Smooth muscle cell (in vitro differentiated cells): ENCODE measurements around the gene ARHGEF37. TPM values are rescaled to one million over a fixed set of nuclear protein-coding genes. Genes with fewer than 3 reads are reported as not detected.

Experiments used
- DNase-seq: peaks from one replicate; lab custom pipeline; 2025; ENCODE audit not compliant: unreplicated experiment; lab: John Stamatoyannopoulos, UW
- H2AFZ ChIP-seq: fragments of 200-600 bp; sonication (generic); 2 replicates; pipeline ENCODE4 v1.6.0; 2016; ENCODE audit warnings: antibody characterized with exemption, low read depth, mild to moderate bottlenecking
- H3F3A ChIP-seq: fragments of 200-600 bp; sonication (generic); 2 replicates; pipeline ENCODE4 v1.6.0; 2017; ENCODE audit warnings: antibody characterized with exemption, low read depth
- H3K27ac ChIP-seq: fragments of 200-600 bp; sonication (generic); 2 replicates; pipeline ENCODE4 v1.5.1; 2016; ENCODE audit warnings: low read depth, mild to moderate bottlenecking
- H3K27me3 ChIP-seq: fragments of 200-600 bp; sonication (generic); 2 replicates; pipeline ENCODE4 v1.6.1; 2016; ENCODE audit warnings: low read depth, mild to moderate bottlenecking
- H3K36me3 ChIP-seq: fragments of 200-600 bp; sonication (generic); 2 replicates; pipeline ENCODE4 v1.5.1; 2016; ENCODE audit warnings: low read depth
- H3K4me1 ChIP-seq: fragments of 200-600 bp; sonication (generic); 2 replicates; pipeline ENCODE4 v1.5.1; 2016; ENCODE audit warnings: low read depth
- H3K4me2 ChIP-seq: fragments of 200-600 bp; sonication (generic); 2 replicates; pipeline ENCODE4 v1.6.0; 2016; ENCODE audit warnings: mild to moderate bottlenecking
- H3K4me3 ChIP-seq: fragments of 200-600 bp; sonication (generic); 2 replicates; pipeline ENCODE4 v1.5.1; 2016; ENCODE audit warnings: mild to moderate bottlenecking
- H3K79me2 ChIP-seq: fragments of 200-600 bp; sonication (generic); 2 replicates; pipeline ENCODE4 v1.6.0; 2016; ENCODE audit warnings: low read depth, mild to moderate bottlenecking
- H3K9ac ChIP-seq: fragments of 200-600 bp; sonication (generic); 2 replicates; pipeline ENCODE4 v1.6.0; 2016; ENCODE audit warnings: low read depth
- H3K9me3 ChIP-seq: fragments of 200-600 bp; sonication (generic); replicated peaks from 2 replicates; pipeline ENCODE4 v1.5.1; 2016; ENCODE audit warnings: low read depth
- H4K20me1 ChIP-seq: fragments of 200-600 bp; sonication (generic); 2 replicates; pipeline ENCODE4 v1.6.0; 2016; ENCODE audit warnings: low read depth
- WGBS: methylation state at CpG from one replicate; pipeline ENCODE4 v1.1.7; 2016; ENCODE audit warnings: low lambda C conversion rate; 5-methylcytosine and 5-hydroxymethylcytosine counted together
- polyA plus RNA-seq: library from polyadenylated mRNA; unstranded; fragments of >200 nt; fragmentation: Nextera tagmentation; extraction: Ambion mirVana; gene quantifications from 2 replicates; pipeline ENCODE4 v1.2.1, GENCODE V29; 2016
- total RNA-seq: library from RNA; depleted of rRNA; stranded (reverse); fragments of >200 nt; gene quantifications from 2 replicates; pipeline ENCODE4 v1.2.3, GENCODE V29; 2014
- TF ChIP-seq, protein P1 (sequence below): fragments of 200-600 bp; sonication (generic); IDR thresholded peaks from 2 replicates; pipeline ENCODE4 v1.5.1; 2017; ENCODE audit warnings: borderline replicate concordance, mild to moderate bottlenecking, antibody characterized with exemption; ENCODE audit not compliant: insufficient read depth, poor library complexity, severe bottlenecking

The ARHGEF37 gene
- total and polyA plus RNA-seq, 2 experiments from 2014 or later, result 0.70 to 1.4 TPM

DNA sequence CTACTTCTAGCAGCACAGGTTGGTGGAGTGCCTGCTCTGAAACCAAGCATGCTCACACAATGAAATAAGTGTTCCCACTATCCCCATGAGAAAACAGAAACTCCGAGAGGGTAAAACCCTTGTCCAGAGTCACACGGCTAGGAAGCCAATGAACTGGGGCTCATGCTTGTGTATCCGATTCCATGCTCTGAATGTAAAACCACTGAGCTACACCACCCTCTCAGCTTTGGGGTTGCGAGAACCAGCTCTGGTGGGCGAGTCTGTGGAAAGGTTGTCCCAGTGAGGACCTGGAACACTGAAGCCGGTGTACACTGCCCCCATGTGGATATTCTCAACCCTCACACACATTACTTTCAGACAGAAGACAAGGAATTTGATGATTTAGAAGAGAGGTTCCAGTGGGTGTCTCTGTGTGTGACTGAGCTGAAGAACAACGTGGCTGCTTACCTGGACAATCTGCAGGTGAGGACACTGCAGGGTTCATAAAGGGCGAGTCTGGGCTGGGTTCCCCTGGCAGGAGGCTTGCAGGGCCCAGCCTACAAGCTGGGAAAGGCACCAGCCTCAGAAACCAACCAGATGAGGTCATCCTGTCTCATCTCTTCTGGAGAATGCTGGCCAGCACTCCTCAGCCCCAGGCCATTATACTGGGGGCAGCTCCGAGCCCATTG lies 37.4 kb downstream of the ARHGEF37 start:
- H3K4me2 ChIP-seq, result no peak overlapping the region
- TF ChIP-seq, protein P1, sequence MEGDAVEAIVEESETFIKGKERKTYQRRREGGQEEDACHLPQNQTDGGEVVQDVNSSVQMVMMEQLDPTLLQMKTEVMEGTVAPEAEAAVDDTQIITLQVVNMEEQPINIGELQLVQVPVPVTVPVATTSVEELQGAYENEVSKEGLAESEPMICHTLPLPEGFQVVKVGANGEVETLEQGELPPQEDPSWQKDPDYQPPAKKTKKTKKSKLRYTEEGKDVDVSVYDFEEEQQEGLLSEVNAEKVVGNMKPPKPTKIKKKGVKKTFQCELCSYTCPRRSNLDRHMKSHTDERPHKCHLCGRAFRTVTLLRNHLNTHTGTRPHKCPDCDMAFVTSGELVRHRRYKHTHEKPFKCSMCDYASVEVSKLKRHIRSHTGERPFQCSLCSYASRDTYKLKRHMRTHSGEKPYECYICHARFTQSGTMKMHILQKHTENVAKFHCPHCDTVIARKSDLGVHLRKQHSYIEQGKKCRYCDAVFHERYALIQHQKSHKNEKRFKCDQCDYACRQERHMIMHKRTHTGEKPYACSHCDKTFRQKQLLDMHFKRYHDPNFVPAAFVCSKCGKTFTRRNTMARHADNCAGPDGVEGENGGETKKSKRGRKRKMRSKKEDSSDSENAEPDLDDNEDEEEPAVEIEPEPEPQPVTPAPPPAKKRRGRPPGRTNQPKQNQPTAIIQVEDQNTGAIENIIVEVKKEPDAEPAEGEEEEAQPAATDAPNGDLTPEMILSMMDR, result peak; percentile 76
- H2AFZ ChIP-seq, result no peak overlapping the region
- no peaks in the 10 kb centered on the region for H3K9me3 ChIP-seq
- H3K4me1 ChIP-seq, result no peaks in the 10 kb centered on the region
- H3K4me3 ChIP-seq, result no peak overlapping the region
- H4K20me1 ChIP-seq, result no peaks in the 10 kb centered on the region
- no peak for DNase-seq
- H3K27me3 ChIP-seq, result no peaks in the 10 kb centered on the region
- no peaks in the 10 kb centered on the region for H3K36me3 ChIP-seq
- peak overlapping the region; percentile 56 for H3K27ac ChIP-seq
- H3F3A ChIP-seq, result peaks cover 4% of the 10 kb centered on the region
- 31% methylated on average over 9 of the region's 9 CpGs for WGBS
- no peak overlapping the region for H3K9ac ChIP-seq
- no peaks in the 10 kb centered on the region for H3K79me2 ChIP-seq

DNA sequence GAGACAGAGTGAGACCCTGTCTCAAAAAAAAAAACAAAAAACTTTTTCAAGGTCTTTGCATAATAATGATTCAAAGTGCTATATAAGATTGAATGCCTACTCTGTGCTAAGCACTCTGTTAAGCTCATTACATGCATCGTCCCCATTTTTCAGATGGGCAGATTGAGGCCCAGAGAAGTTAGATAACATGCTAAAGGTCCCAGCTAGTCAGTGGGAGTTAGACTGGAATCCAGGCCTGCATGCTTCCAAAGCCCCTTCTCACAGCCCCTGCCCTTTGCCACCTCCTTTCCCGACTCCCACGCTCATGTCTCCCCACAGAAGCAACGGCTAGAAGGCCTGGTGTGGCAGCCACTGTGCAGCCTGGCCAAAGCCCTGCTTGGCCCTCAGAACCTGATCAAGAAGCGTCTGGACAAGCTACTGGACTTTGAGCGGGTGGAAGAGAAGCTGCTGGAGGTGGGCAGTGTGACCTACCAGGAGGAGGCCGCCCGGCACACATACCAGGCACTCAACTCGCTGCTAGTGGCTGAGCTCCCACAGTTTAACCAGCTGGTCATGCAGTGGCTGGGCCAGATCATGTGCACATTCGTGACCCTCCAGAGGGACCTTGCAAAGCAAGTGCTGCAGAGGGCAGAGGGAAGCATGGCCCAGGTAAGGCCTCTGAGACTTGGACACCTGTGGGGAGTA lies 40.3 kb downstream of the ARHGEF37 start:
- WGBS, result 94% methylated on average over 10 of the region's 10 CpGs
- no peak for DNase-seq

DNA sequence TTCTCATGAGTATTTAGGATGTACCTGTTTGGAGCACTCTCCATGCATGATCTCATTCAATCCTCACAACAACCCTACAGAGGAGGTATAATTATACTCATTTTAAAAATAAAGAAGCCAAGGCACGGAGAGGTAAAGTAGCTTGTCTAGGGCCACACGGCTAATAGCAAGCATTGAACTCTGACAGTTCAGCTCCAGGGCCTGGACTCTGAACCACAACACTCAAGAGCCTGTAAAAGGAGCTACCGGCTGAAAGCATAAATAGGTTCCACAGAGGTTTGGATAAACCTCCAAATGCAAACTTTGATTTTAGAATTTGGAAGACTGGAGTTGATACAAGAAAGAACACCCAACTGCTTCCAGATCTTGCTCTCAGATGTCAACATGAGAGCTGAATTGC lies 41.2 kb downstream of the ARHGEF37 start:
- Histone ChIP-seq H4K20me1 (no peaks in the 10 kb centered on the region), H3K27ac (no peak overlapping the region), H3K4me1 (no peaks in the 10 kb centered on the region), H3K4me3 (no peak overlapping the region), H3K9me3 (no peaks in the 10 kb centered on the region), H2AFZ (no peak overlapping the region), H3K27me3 (no peaks in the 10 kb centered on the region), H3K4me2 (no peak overlapping the region), H3K79me2 (no peaks in the 10 kb centered on the region), H3K36me3 (no peaks in the 10 kb centered on the region), H3F3A (peaks cover 4% of the 10 kb centered on the region), H3K9ac (no peak overlapping the region)
- DNase-seq, result no peak
- 92% methylated on average over 3 of the region's 3 CpGs for WGBS
- TF ChIP-seq, protein P1, result no peak

More for the DNA sequence above, 40.3 kb downstream of the ARHGEF37 start:
- Histone ChIP-seq H3K9me3 (no peaks in the 10 kb centered on the region), H3K79me2 (no peaks in the 10 kb centered on the region), H2AFZ (no peak overlapping the region), H3K4me2 (no peak overlapping the region), H4K20me1 (no peaks in the 10 kb centered on the region), H3K36me3 (no peaks in the 10 kb centered on the region), H3K4me3 (no peak overlapping the region), H3K4me1 (no peaks in the 10 kb centered on the region), H3K27ac (no peak overlapping the region), H3K27me3 (no peaks in the 10 kb centered on the region), H3F3A (peaks cover 4% of the 10 kb centered on the region), H3K9ac (no peak overlapping the region)
- TF ChIP-seq, protein P1, result no peak

DNA sequence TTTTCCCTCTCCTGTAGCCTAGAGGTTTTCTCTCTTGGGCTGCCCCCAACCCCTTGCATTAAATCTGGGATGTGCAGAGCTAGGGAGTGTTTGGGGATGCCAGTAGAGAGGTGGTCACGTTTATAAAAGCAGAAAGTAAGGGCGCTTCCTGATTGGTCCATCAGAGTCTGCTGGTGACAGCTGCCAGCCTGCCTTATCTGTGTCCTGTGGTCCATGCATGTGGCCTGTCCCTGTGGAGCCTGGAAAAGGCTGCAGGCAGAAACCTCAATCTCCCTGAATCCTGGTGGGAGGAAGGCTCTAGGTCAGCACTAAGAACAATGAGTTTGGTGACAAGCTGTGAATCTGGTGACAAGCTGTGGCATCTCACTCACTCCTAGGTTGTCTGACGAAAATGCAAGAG lies 42.2 kb downstream of the ARHGEF37 start:
- H3K36me3 ChIP-seq, result no peaks in the 10 kb centered on the region
- no peaks in the 10 kb centered on the region for H3K27me3 ChIP-seq
- no peak overlapping the region for H3K27ac ChIP-seq
- H3F3A ChIP-seq, result peaks cover under 1% of the 10 kb centered on the region
- H4K20me1 ChIP-seq, result no peaks in the 10 kb centered on the region
- no peak overlapping the region for H3K4me3 ChIP-seq
- H3K9me3 ChIP-seq, result no peaks in the 10 kb centered on the region
- H3K4me2 ChIP-seq, result no peak overlapping the region
- no peak overlapping the region for H2AFZ ChIP-seq
- H3K4me1 ChIP-seq, result no peaks in the 10 kb centered on the region
- TF ChIP-seq, protein P1, result no peak
- 70% methylated on average over 3 of the region's 3 CpGs for WGBS
- H3K79me2 ChIP-seq, result no peaks in the 10 kb centered on the region
- H3K9ac ChIP-seq, result no peak overlapping the region
- no peak for DNase-seq
